NCI-H1092 treated with DMSO at 0.1 percent for 48 hours (cell line): Measurements from ENCODE around the gene BEND2.
"Not testable (repeated sequence)": the region's sequence is repeated elsewhere in the genome, so short reads cannot be mapped to it uniquely, and the experiment has no call there.

Experiments used
- DNase-seq: peaks from one replicate; lab custom pipeline; 2025; lab: John Stamatoyannopoulos, UW

BEND2 gene

DNA sequence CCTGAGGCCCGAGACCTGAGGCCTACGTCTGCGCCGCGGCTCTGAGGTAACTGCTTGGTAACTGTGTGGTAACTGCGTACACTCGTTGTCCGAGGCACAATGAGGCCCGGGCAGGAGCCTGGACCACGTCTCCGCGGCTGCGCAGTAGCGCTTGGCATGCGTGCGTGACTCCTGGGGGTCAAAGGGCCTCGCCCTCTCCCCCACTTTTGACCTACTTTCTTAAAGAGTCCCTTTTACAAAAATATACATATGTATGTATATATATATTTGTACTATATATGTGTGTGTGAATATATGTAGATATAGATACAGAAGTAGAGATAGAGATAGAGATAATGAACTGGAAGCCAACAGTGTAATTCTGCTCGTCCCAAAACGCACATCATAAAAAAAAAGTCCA lies at the start of gene BEND2:
TSS of gene BEND2 (minus strand) at position 101 of the 400 bp plus-strand sequence. CDS start 136 bp downstream, outside the sequence.
- DNase-seq, result no peak

DNA sequence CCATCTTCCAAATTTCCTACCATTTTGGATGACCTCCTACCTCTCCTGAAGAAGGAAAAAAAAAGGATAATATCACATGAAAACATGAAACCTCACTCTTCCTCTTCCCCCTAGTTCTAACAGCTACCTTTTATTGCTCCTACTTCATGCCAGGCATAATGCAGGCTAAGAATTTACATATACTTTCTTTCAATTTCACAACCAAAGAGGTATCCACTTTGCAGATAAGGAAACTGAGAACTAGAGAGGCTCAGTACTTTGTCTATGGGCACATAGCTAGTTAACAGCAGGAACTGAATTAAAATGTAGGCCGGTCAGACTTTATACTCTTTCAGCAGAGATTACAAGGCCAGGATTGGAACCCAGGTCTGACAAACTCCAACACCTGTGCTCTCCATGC lies 34.4 kb upstream of the BEND2 start:
- no peak for DNase-seq

DNA sequence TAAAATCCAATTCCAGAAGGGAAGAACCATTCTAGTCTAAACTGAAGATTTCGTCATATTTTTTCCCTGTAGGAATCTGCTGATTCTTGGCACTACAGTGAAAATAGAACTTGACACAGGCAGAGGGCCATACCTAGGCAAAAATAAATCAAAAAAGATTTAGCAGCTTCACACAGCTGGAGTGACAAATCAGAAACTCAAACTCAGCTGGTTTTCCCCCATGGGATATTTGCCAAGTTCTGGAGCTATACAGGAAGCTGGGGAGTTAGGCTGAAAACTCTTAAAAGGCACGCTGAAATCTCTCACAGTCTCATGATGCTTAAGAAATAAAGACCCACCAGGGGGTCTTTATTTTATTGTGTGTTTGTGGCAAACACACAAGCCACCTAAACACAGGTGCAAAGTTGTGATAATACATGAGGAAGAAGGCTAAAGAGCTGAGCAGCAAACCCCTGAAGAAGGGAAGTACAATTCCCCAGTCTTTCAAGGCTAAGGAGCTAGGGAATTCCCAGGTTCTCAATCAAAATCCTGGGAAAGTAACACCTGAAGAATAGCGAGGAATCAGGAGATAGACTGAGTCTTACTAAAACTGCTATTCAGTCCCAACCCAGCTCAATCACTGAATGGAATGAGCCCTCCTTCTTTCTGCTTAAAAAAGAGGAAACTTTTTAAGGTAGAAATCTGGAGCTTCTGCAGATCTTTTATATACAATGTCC lies 32.1 kb upstream of the BEND2 start:
- DNase-seq, result no peak

DNA sequence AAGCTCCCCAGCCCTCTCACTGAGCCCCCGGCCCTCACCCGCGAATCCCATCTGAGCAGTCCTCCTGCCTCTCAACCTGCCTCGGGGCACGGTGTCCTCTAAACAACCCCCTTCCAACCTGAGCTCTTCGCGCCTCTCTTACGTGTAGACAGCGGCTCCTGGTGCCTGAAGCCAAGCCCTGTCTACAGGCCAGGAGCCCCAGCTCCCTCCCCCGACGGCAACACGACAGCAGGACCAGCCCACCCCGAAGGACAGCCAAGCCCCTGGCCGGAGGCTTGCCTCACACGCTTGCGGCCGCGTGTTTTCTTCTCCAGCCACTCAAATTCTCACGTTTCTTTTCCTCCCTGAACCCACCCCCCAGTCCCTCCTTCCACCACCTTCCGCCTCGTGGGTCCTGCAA lies 9.0 kb upstream of the BEND2 start:
- DNase-seq, result not testable (repeated sequence)

DNA sequence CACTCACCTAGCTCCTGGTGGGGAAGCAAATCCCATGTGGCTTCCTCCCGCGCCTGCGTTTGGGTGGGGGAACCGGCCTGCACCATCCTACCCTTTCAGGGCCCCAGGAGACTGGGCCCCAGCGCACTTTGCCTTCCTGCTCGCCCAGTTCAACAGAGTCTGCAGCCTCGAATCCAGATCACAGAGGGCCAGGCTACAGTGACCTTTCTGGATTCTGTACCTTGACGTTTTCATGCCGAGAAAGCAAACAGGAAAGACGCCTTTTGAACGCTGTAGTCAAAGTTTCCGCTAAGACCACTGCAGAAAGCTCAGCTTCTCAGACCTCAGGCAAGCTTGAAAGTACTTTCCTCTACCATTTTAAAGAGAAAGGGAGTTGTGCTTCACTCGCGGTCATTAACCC lies 7.4 kb upstream of the BEND2 start:
- DNase-seq, result no peak

DNA sequence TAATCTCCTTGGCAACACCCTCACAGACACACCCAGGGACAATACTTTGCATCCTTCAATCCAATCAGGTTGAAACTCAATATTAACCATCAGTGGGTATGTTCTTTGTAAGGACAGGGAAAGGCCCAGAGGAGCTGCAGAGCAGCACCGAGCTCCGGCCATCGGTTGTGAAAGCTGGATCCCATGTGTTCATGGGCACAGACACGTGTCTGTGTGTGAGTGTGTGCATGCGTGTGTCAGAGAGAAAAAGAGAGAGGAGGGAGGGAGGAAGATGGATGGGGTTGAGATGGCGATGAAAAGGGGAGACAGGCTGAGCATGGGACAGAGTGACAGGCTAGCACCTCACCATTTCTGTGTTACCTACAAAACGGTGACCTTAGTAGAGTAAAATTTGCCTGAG lies 6.8 kb upstream of the BEND2 start:
- no peak for DNase-seq

DNA sequence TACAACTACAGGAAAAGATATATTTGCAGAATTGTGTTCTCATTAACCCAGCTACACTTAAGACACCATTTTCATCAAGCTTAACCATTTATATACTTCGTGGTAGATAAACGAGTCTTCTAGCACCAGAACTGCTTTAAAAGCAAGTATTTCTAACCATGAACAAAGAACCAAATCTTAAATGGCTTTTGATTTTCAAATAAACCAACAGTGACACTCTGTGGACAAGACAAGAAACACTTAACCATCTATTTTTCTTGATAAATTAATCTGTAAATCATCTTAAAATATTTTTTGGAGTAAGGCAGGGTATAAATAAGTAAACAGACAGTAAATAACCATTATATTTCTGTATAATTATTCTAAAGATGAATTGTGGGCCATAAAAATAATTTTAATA lies 10.2 kb downstream of the BEND2 start:
- peak; percentile 38 for DNase-seq

DNA sequence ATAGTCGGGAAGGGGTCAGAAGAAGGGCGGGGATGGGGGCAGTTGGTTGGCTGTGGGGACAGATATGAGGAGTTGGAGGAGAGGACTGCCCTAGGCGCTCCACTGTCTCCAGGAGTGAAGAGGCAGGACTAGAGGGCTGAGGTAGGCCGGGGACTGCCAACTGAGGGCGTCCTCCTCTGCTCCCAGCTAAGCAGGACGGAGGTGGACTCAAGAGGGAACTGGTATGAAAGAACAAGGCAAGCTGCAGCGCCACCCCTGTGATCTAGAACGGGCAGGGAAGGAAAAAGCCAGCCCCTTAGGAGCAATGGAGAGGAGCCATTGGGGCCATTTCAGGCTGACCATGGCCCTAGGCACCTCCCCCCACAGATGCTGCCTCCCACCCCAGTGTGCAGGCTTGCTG lies 14.0 kb downstream of the BEND2 start:
- DNase-seq, result no peak

DNA sequence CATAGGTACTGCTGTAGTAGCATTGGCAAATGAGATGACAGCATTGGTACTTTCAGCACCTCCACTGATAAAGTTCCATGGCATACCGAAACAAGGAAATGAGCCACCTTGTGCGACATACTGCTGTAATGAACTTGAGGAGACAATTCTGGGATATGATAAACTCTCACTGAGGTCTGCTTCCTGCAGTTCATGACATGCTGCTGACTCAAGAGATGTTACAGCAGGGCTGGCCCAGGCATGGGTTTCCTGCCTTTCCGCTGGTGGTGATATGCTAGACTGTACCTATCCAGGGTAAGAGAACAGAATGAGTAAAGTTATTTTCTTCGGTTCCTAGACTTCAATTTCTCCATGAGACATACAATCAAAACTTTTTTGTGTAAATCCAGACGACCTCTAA lies 17.1 kb downstream of the BEND2 start:
- no peak for DNase-seq

DNA sequence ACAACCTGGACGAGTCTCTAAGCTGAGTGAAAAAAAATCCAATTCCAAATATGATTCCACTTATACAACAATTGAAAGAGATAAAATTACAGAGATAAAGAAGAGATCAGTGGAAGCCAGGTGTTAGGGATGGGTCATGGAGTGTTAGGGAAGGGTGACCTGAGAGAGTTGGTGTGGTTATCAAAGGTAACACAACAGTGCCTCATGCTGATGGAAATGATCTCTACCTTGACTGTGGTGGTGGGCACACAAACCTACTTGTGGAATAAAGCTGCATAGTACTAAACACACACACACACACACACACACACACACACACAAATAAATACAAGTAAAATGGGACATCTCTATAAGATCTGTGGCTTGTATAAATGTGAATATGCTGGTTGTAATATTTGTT lies 26.0 kb downstream of the BEND2 start:
- peak; percentile 52 for DNase-seq

DNA sequence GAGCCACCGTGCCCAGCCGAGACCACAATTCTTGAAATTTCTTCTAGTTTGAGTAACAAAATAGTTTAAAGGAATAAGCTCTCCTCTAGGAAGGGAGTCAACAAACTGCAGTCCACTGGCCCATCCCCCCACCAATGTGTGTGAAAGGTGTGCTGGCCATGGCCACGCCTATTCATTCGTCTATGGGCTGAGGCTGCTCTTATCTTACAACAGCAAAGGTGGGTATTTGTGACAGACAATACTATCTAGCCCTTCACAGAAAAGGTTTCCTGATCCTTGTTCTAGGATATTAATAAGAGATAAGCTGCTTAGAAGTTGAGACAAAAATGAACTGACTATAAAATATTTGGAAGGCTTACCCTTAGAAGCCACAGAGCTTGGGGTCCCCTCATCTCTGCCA lies 41.2 kb downstream of the BEND2 start:
- DNase-seq, result no peak

DNA sequence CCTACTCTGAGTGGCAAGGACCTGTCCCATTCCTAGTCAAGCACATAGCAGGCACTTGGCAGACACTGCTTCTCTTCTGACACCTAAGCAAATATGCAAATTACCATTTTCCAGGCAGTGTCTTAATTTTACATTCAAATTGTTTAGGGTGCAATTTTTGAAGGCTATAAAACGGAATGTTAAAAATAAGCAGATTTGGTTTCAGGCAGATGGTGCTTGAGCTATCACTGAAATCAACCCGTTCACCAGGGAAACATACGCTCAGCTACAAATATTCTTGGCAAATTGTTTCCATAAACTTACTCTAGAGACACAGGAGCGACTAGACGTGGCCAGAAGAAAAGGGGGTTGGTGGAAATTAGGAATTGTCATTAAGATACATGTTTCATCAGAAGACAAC lies 45.7 kb downstream of the BEND2 start:
- no peak for DNase-seq

DNA sequence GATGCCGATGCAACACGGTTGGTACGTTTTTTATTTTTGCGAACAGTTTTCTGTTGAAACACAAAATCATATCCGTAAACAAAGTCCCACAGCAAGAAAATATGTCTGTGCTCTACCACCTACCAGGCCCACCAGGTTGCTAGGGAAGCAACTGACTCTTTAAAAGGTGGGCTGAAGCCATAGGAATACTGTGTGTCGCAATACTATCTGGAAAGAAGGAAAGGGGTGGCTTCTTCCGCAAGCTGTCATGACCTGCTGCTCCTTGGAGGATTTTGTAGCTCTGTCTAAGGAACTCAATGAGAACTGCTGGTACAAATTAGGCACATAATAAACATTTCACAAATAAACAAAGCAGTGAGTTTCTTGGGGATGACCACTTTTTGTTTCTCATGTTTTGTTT lies 46.5 kb downstream of the BEND2 start:
- no peak for DNase-seq

DNA sequence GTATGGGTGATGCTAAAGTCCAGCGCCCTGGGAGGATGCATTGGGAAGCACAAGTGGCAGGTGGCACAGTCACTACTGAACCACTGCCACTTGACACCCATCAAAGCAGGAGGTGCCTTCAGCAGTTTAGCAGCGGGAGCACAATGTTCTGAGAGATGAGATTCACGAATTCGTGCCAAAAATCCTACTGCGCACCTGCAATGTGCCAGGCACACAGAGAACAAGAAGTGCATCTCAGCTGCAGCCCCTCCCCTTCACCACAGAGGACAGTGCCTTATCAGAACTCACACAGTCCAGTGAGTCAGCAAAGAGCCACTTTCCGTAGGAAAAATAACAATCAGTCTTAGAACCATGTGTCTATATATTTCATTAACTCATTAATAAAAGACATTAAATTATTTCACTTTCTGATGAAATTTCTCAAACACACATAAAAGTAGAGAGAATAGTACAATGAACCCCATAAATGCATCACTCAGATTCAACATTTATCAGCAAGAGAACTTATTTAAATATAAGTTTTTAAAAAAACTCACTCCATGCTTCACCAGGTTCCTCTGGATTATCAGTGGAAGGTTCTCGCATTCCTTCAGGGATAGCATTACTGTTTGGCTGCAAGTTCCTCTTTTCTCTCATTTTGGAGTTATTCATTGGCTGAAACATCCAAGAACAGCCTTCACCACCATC lies 47.0 kb downstream of the BEND2 start:
- DNase-seq, result peak; percentile 88

DNA sequence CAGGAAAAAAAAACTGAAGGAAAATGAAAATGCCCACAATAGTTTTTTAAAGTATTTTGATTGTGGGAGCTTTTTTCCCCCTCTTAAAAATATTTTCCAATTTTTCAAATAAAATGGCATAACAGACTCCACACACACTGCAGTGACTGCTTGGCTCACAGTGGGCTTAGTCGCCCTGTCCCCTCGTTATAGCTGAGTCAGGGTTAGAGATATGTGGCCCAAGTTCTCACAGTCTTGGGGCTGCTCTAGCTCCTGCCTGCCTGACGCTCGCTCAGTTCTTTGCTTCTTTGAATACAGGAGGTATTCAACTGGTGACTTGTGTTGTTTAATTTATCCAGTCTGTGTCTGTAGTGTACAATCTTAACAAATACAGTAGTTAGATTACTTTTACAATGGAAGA lies 47.7 kb downstream of the BEND2 start:
- DNase-seq, result no peak

DNA sequence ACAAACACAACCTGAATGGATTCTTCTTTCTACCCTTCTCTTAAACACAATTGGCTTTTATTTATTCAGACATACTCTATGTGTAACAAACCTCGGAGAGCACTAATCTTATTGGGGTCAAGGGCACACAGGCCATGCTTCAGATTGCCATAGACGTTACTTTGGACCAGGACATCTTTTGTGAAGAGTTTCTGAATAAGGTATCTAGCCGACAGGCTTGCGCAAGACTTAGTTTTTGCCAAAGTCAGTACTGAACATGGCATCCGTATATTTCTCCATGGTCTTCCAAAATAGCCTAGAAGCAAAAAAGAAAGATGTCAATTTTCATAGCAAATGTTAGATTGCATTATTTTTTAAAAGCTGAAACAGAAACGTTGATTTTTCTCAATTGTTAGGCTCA lies 49.8 kb downstream of the BEND2 start:
- no peak for DNase-seq

DNA sequence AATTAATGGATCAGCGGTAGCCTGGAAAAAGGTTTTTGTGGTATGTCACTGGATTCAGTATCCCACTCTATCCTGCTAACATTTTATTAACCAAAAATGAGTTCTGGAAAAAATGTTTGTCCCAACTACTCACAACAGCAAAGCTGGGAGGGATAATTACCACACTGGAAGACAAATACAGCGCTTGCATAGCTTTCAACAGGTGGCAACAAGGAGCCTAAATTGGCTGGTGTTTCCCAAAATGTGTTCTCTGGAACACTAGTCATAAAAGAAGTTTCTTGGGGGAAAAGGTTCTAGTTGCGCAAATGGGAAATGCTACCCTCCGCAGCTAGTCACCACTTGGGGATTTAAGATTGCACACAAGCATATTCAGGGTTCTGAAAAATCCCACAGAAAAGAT lies 54.6 kb downstream of the BEND2 start:
- DNase-seq, result no peak

DNA sequence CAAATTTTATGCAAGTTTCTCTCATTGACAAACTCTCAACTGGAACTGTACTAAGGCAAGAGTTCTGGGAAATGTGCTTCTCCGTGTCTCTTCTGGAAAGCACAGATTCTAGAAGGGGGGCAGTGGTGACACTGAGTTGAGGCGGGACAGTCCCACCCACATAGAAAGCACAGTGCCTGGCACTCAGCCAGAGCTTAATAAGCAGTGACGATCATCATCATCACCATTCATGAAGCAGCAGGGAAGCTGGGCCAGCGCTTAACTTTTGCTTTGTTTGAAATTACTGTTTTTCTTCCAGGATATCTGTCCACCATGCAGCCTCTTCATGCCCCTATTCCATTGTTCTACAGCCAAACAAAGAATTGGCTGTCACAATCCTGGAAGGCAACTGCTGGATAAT lies 60.3 kb downstream of the BEND2 start:
- no peak for DNase-seq

DNA sequence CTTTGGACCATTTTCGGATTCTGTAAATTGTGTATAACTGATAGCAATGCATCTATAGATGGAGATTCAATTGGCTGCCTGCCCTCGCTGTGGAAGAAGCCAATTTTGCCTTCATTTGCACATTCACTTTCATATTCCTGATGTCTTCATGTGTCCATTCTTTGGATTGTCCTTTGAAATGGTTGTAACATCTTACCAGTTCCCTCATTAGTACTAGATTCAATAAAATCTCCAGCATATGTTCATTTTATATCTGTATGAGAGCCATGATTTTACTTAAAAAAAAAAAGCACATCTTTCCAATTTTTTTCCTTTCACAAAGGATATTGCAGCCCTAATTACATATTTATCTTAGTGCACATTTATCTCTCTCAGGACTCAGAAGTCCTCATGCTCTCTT lies 61.7 kb downstream of the BEND2 start:
- no peak for DNase-seq

DNA sequence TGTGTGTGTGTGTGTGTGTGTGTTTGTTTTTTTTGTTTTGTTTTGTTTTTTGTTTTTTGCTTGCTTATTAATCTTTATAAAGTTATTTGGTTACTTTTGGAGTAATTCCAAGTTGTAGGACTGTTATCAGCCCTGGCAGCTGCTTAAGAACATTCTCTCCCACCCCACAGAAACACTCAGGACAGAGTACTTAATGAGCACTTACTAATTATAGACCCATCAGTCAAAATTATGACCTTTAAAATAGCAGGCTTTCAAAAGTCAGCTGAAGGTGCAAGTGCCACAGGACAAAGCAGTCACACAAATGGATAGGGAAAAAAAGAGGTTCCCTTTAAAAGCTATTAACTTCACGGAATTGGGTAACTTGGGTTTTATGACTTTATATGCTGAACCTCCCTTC lies 69.0 kb downstream of the BEND2 start:
- DNase-seq, result no peak

DNA sequence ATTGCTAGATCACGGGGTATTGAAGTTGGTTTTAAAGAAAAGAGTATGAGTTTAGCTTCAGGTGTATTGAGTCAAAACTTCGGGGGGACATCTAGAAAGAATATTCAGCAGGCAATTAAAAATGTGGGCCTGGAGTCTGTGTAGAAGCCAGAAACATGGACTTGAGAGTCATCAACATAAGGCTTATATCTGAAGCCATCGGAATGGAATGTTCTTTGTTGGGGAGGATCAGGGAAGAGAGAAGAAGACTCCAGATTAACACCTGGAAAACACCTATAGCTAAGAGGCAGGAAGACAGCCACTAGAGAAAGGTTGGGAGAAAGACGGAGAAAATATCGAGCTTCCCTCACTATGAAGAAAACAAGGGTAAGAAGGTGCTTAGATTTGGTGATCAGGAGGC lies 69.5 kb downstream of the BEND2 start:
- no peak for DNase-seq

DNA sequence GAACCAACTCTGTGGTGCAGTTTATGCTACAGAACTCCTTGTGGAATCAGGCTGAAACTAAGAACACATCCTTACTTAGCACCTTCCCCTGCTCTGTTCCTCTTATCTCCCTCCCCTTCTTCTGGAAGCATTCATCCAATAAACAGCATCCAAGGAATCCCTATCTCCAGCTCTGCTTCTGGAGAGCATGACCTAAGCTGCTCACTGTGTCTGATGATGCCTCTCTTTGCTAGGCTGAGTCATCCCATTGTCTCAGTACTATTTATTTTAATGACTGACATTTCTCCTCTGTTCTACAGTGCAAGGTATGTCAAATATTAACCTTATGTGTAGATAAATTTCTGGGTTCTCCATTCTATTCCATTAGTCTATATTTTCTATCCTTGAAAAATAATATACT lies 71.2 kb downstream of the BEND2 start:
- no peak for DNase-seq

DNA sequence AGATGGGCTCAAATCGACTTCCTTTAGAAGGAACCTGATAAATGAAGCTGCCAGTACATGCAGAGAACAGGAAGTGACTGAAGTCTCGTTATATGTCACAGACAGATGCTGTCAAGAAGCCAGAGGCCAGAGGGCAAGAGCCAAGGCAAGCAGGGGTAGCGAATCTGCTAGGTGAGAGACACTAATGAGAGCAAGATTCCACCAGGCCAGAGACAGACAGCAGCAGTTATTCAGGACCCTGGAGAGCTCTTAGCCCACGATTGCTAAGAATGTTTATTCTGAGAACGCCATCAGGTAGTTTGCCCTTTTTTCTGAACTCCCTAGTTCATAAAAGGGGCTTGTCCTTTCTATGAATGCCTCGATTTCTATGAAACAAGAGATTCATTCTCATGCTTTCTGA lies 73.7 kb downstream of the BEND2 start:
- DNase-seq, result no peak

DNA sequence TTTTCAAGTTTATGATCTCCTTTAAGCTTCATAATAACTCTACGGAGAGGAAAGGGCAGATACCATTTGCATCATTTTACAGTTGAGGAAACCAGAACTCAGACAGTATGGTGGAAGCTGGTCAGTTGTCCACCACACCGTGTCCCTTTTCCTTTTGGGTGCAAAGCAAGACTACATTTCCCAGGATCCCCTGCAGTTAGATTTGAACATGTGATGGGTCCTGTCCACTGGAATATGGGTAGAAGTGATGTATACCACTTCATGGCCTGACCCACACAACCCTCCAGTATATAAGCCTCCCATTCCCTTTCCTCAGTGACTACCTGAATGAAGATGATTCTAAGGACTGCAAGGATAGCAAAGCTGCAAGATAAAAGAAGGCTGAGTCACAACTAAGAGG lies 74.7 kb downstream of the BEND2 start:
- DNase-seq, result no peak
